Fibroblast of peridontal ligament (primary cell): Measurements from ENCODE around the gene FNDC4.

Experiments used
- DNase-seq: peaks from one replicate; pipeline ENCODE4 v3.0.0-alpha.2; 2010; ENCODE audit errors: extremely low read depth

Gene FNDC4

DNA sequence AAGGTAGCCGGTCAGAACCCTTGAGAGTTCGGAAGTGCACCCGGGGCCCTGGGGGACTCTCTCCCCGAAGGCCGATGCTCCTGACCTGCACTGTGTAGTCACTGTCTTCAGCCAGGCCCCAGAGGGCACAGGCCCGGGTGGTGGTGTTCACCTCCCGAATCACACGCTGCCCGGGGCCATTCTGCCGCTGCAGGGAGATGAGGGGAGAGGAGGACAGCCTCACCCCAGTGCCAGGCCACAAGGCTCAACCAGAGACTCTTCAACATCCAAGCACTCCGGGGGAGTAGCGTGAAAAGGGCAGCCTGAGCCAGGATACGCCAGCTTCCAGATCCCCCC lies 1.1 kb downstream of the FNDC4 start:
- DNase-seq, result no peak

DNA sequence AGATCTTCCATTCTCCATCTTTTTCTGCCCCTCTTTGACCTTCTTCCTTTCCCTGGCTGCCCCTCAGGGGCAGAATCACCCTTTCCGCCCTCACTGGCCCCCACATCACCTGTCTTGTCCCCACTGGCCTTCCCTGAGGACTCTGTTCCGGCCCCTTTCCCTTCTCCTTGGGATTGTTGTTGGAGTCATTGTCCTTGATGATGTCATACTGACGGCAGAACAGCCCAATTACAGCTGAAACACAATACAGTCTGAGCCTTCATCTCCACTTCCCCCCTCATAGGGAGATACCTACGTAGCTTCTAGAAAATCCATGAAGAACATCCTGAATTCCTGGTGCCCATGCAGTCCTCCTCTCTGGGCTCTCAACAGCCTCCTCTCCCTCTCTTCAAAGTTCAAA lies 2.4 kb downstream of the FNDC4 start:
- DNase-seq, result no peak

DNA sequence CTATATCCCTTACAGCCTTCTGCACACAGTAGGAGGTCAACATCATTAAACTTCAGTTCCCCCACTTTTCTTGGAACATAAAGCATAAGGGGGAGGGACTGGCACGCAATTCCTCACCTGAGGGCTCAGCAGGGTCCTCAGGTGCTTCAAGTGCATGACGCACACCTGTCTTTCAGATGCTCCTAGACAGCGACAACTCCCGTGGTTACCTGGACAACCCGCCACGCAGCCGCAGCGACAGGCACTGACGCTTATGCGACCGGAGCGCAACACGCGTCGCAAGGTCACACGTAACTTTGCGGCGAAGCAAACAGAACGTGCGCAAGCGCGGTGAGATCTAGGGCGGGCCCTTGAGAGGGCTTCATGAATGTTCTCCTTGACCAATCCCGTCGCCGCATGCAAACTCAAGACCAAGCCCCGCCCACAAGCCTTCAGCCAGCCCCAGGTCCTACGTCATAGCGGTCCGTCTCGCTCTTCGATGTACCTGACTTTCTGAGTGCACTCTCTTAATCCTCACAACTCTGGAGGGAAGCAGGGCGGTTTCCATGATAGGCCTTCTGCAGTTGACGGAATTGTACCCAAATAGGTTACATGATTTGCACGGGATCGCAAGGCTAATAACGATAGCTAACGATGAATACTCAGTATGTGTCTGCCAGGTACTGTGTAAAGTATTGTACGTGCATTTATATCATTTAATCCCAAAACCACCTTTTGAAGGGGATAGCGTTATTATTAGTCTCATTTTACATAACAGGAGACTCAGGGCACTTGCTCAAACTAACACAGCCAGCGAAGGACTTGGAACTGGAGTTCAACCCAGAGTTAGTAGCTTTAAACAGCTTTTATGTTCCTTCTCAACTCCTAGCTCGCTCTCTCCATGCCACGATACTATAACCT lies 5.3 kb downstream of the FNDC4 start, which contains the start of gene IFT172:
TSS of gene IFT172 (minus strand) at position 246 of the 900 bp plus-strand sequence. CDS start at position 156, 90 bp downstream.
- peak; percentile 97 for DNase-seq

DNA sequence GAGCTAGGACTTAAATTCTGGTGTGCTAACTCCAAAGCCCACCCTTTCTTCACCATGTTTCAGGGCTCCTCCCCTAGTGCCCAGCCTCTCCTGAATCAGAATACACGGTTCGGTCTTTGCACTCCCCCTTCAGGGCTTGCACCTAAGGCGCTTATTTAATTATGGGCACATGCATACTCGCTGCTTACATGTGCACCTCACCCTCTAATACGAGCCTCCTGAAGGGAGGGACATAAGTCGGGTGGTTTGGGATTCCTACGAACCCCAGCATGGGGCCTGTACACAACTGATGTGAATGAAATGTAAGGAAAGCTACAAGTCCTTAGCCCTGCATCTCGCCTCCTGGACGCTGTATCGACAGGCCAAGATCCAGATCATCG lies 5.9 kb downstream of the FNDC4 start:
- peak; percentile 36 for DNase-seq

DNA sequence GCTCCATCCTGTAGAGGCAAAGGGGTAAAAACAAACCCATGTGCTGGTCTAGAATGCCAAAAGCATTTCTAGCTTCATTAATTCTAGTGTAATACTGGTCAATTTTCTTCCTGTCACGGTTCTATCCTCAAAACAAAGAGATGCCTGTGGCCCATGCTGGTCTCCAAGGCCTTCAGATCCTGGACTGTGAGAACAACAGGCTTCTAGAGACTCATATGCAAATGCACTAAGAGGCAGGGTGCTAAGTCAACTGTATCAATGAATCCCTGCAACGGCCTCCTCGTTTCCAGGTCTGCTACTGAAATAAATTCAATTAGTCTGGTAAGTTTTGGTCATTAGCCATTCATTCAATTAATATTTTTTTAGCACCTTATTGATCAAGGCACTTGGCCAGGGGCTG lies 9.5 kb downstream of the FNDC4 start:
- no peak for DNase-seq

DNA sequence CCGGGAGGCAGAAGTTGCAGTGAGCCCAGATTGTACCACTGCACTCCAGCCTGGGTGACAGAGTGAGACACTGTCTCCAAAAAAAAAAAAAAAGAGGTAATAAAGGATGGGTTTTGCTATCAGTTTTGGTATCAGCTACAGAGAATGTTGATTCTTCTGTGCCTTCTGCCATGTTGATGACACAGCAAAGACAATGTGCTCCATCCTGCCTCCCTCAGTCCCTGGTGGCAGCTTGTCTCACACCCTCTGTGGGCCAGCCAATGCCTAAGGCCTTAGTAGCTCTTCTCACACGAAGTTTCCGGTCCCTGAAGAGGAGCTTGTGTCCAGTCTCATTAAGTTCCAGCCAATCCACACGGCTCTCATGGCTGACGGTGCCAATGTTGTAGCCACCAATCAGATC lies 23.0 kb downstream of the FNDC4 start:
- no peak for DNase-seq

DNA sequence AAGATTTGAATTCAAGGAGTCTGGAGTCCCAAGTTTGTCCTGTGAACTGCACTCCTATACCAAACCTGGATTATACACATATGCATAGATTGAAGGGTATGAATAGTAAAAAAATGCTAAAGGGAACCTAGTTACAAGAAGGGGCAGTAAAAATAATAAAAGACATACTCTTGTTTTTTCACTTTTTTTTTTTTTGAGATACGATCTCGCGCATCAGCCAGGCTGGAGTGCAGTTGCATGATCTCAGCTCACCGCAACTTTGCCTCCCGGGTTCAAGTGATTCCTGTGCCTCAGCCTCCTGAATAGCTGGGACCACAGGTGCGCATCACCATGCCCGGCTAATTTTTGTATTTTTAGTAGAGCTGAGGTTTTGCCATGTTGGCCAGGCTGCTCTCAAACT lies 30.6 kb downstream of the FNDC4 start:
- no peak for DNase-seq

DNA sequence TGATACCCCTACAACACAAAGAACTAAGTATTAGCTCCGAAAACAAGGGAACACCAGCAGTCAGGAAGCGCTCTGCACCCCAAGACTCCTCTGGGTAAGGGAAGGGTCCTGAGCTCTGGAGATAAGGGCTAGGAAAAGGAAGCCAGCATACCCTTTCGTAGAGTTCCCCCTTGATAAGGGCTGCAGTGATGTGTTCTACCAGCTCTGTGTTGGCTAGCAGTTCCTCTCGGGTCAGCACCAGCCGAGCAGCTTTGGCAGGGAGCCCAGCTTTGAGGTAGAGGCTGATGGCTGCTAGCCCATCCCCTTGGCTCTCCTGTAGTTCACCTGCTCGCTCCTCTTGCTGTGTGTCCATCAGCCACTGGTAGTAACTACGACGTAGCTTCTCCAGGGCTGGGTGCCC lies 33.9 kb downstream of the FNDC4 start:
- no peak for DNase-seq

DNA sequence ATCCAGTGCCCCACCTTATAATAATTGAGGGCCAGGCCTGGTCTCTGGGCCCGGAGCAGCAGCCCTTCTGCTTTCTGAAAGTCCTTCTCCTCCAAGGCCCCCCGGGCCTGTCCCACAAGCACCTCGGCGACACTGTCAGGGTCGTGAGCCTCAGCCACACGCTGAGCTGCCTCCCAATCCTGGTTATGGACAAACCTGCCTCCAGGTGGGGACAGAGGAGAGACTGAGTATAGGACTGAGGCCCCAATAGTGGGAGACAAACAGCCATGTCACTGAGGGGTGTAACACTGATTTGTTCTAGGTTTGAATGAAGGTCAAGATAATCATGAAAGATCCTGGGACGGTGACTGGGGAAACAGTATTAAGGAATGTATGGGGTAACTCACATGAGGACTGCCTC lies 41.0 kb downstream of the FNDC4 start:
- DNase-seq, result no peak

DNA sequence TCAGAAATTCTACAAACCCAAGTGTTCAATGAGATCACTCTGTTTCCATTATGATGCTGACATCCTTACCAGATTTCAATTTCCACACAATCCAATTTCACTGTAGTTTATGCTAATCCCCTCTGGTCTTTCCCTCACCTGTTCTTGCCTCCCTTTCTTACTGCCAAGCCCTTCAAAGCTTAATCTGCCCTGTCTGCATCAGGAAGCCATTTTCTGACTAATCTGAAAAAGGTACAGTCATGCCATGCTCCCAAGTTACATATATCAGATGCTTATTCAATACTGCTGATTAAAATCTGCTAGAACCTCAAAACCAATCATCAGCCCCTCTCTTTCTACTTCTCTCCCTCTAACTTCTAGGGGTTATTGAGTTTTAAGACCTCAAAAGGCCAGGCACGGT lies 43.9 kb downstream of the FNDC4 start:
- DNase-seq, result no peak

DNA sequence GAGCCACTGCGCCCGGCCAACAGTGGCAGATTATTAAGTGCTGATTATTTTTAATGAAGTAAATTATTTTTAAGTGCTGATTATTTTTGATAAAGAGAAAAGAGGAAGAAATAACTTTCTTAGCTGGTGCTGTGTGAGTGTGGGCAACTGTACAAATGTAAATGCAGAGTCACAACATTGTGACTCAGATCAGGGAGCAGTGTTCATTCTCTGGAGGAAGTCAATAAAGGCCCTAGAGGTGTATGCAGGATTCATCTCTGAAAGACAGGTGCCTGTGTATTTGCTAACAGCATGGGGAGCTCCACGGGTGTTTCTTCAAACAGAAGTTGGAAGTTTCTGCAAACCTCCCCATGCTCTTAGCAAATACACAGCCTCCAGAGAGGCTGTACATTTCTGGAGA lies 46.6 kb downstream of the FNDC4 start:
- DNase-seq, result no peak

DNA sequence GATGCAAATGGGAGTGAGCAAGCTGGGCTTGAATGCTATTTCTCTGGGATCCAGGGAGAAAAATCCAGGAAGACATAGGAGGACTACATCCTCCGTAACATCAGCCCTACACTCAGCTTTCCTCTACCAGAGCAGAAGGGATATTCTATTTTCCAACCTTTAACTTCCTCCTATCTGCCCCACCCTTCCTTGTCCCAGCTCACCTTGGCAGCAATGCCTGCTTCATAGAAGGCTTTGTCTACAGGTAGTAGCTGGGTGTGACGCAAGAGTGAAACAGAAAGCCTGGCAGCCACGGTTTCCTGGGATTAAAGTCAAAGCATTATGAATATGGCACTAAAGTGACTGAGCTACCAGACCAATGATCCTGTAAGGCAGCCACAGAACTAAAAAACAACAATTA lies 48.9 kb downstream of the FNDC4 start:
- DNase-seq, result no peak

DNA sequence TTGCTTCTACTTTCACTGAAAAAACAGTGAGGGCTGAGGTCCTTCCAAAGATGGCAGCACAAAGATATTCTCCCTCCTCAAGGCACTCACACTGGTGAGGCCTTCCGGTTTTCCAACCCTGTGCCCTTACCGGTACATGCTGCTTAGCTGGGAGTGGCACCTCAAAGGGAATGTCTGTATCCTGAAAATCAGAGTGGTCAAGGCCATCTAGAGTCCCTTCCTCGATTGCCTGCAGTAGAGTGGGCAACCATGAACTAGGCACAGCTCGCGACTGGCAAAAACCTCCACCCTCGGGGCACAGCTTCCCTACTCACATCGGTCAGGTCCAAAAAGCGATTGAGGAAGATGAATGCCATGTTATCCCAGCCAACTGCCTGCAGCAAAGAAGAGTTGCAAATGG lies 49.4 kb downstream of the FNDC4 start:
- no peak for DNase-seq

DNA sequence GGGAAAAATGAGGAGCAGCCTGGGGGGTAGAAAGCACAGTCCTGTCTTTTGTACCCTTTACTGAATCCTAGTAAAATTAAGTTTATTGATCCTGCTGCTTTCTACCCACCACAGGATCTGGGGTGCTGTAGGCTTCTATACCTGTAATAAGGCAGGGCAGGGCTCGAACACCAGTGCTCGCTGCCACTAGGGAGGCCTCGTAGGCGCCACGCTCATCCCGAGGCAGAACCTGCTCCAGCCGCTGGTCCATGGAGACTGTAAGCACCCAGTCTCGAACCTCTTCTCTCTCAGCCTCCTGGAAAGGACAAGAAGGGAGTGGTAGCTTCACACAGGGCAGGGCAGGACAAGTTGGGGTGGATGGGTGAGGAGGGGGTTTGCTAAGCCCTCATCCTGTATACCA lies 49.8 kb downstream of the FNDC4 start:
- no peak for DNase-seq

DNA sequence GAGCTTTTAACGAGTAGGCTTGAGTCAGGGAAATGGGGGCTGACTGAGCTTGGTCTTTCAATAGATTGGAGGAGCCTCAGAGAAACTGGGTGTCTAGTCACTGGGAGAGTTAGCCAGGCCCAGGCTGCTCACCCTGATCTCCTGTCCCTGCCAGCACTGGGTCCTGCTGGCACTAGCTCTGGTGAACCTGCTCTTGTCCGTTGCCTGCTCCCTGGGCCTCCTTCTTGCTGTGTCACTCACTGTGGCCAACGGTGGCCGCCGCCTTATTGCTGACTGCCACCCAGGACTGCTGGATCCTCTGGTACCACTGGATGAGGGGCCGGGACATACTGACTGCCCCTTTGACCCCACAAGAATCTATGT lies 52.1 kb downstream of the FNDC4 start:
- no peak for DNase-seq

DNA sequence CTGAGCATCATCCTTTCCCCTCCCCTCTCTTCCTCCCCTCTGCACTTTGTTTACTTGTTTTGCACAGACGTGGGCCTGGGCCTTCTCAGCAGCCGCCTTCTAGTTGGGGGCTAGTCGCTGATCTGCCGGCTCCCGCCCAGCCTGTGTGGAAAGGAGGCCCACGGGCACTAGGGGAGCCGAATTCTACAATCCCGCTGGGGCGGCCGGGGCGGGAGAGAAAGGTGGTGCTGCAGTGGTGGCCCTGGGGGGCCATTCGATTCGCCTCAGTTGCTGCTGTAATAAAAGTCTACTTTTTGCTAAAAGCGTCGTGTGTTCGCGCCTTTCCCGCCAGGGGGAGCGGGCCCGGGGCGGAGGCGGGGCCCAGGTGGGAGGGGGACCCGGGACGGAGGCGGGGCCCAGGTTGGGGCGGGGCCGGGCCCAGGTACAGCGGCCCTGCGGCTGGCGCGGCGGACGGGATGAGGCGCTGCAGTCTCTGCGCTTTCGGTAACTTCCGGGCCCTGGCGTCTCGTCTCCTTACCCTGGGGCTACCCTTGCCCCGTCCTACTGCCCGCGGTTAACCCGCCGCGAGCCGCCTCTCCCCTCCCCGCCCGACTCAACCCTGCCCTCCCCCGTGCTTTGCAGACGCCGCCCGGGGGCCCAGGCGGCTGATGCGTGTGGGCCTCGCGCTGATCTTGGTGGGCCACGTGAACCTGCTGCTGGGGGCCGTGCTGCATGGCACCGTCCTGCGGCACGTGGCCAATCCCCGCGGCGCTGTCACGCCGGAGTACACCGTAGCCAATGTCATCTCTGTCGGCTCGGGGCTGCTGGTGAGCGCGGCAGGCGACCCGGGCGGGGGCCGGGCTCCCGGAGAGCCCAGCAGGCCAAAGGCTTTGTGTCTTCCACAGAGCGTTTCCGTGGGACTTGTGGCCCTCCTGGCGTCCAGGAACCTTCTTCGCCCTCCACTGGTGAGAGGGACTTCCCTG lies 52.8 kb downstream of the FNDC4 start, which contains the start of gene KRTCAP3:
TSS of gene KRTCAP3 (plus strand) at position 424 of the 962 bp plus-strand sequence. CDS start at position 456, 32 bp downstream.
- DNase-seq, result no peak
